PFSK-1 (cell line): ENCODE measurements around the gene STBD1. TPM values are rescaled to one million over a fixed set of nuclear protein-coding genes. Genes with fewer than 3 reads are reported as not detected.
A peak's percentile ranks its signal among the peaks of the same experiment; 100 is the strongest.

Experiments used
- FOXP2 ChIP-seq: optimal IDR thresholded peaks from 2 replicates; pipeline ENCODE3; 2011; ENCODE audit warnings: borderline replicate concordance, control low read depth, inconsistent platforms; ENCODE audit not compliant: insufficient read depth; ENCODE audit errors: extremely low read length, extremely low read depth
- POLR2AphosphoS5 ChIP-seq: IDR thresholded peaks from 2 replicates; pipeline ENCODE4 v1.6.1; 2012; ENCODE audit warnings: low read depth, mild to moderate bottlenecking, control low read depth, low read length, moderate library complexity
- REST ChIP-seq, 2 experiments: IDR thresholded peaks; 2 replicates each; pipeline versions ENCODE4 v1.6.1 to v1.8.0; 2011 to 2012; ENCODE audit warnings: low read depth in 2 of 2, low read length in 2 of 2, control low read depth in 1 of 2, inconsistent platforms in 1 of 2, mild to moderate bottlenecking in 1 of 2, moderate library complexity in 1 of 2; ENCODE audit not compliant: insufficient read depth in 1 of 2
- SIN3A ChIP-seq: IDR thresholded peaks from 2 replicates; pipeline ENCODE4 v1.6.1; 2012; ENCODE audit warnings: mild to moderate bottlenecking, low read length, moderate library complexity, borderline replicate concordance; ENCODE audit not compliant: insufficient read depth
- TAF1 ChIP-seq: IDR thresholded peaks from 2 replicates; pipeline ENCODE4 v1.6.1; 2012; ENCODE audit warnings: low read length, control low read depth, borderline replicate concordance; ENCODE audit not compliant: insufficient read depth
- polyA plus RNA-seq: library from polyadenylated mRNA; unstranded; fragments of >200 nt; gene quantifications from one replicate; pipeline ENCODE4 v1.2.1, GENCODE V29; 2012; ENCODE audit warnings: low read depth, missing spikeins; ENCODE audit not compliant: insufficient read length

STBD1 gene
- polyA plus RNA-seq = 0.54 TPM

GRCh38 chr4:76305971-76306881 lies at the start of gene STBD1:
Gene STBD1 (plus strand): TSS chr4:76306733. CDS start chr4:76306770, 37 bp downstream.
- TF ChIP-seq TAF1 = no peak
- no peak for TF ChIP-seq FOXP2
- TF ChIP-seq REST (IDR thresholded peaks at IDR 0.05; ENCODE audit: insufficient read depth in 1 of 2, low read depth in 2 of 2, low read length in 2 of 2) = no peak
- no peak for TF ChIP-seq POLR2AphosphoS5
- TF ChIP-seq SIN3A = no peak

- no peak for TF ChIP-seq TAF1
- peak in 1 of 2 experiments; percentile 36; a peak in 1 of 4 replicates for TF ChIP-seq REST (IDR thresholded peaks at IDR 0.05; ENCODE audit: insufficient read depth in 1 of 2, low read depth in 2 of 2, low read length in 2 of 2)
- TF ChIP-seq FOXP2 = no peak
Observed at GRCh38 chr4:76256968-76257367, 49.6 kb upstream of the STBD1 start.

GRCh38 chr4:76257824-76258223 lies 48.7 kb upstream of the STBD1 start:
- TF ChIP-seq TAF1 = no peak
- no peak for TF ChIP-seq FOXP2
- no peak for TF ChIP-seq POLR2AphosphoS5
- no peak for TF ChIP-seq SIN3A
- TF ChIP-seq REST (IDR thresholded peaks at IDR 0.05; ENCODE audit: insufficient read depth in 1 of 2, low read depth in 2 of 2, low read length in 2 of 2) = no peak

- TF ChIP-seq TAF1 (no peak), POLR2AphosphoS5 (no peak), FOXP2 (no peak), REST (IDR thresholded peaks at IDR 0.05; ENCODE audit: insufficient read depth in 1 of 2, low read depth in 2 of 2, low read length in 2 of 2) (no peak), SIN3A (no peak)
Observed at GRCh38 chr4:76260571-76260970, 46.0 kb upstream of the STBD1 start.

- TF ChIP-seq POLR2AphosphoS5 (no peak), REST (IDR thresholded peaks at IDR 0.05; ENCODE audit: insufficient read depth in 1 of 2, low read depth in 2 of 2, low read length in 2 of 2) (no peak), SIN3A (no peak), TAF1 (no peak), FOXP2 (no peak)
Observed at GRCh38 chr4:76265631-76266218, 40.8 kb upstream of the STBD1 start.
